ENCODE results near the gene ATF7IP2. TPM values are rescaled to one million over a fixed set of nuclear protein-coding genes. Genes with fewer than 3 reads are reported as not detected.
"Not testable (repeated sequence)": the region's sequence is repeated elsewhere in the genome, so short reads cannot be mapped to it uniquely, and the experiment has no call there.

Gene ATF7IP2
- total RNA-seq, 2 donors from 2014 or later = 84.6 to 86.7 TPM

- not testable (repeated sequence) for H3K9me3 ChIP-seq (ENCODE audit: control insufficient read depth, low read length, poor library complexity, severe bottlenecking); H3K36me3 Mint-ChIP-seq (ENCODE audit: low read depth); H3K27me3 Mint-ChIP-seq; DNase-seq; ATAC-seq; H3K4me1 Mint-ChIP-seq
- H3K4me3 Mint-ChIP-seq = peak overlapping the region; percentile 67
- peak overlapping the region; percentile 24 for H3K27ac Mint-ChIP-seq
Measured at GRCh38 chr16:10362864-10363197, 23.0 kb upstream of the ATF7IP2 start.

- ATAC-seq; H3K4me1 Mint-ChIP-seq; DNase-seq; H3K27me3 Mint-ChIP-seq; H3K36me3 Mint-ChIP-seq (ENCODE audit: low read depth); H3K9me3 ChIP-seq (ENCODE audit: control insufficient read depth, low read length, poor library complexity, severe bottlenecking); H3K4me3 Mint-ChIP-seq; H3K27ac Mint-ChIP-seq: not testable (repeated sequence)
Measured at GRCh38 chr16:10366619-10367018, 19.2 kb upstream of the ATF7IP2 start.

GRCh38 chr16:10367616-10368188, 18.2 kb upstream of the ATF7IP2 start:
- Mint-ChIP-seq H3K4me3 (no peak overlapping the region), H3K36me3 (ENCODE audit: low read depth) (no peaks in the 10 kb centered on the region), H3K27me3 (no peaks in the 10 kb centered on the region), H3K27ac (no peak overlapping the region), H3K4me1 (no peaks in the 10 kb centered on the region)
- DNase-seq = no peak
- no peaks in the 10 kb centered on the region for H3K9me3 ChIP-seq (ENCODE audit: control insufficient read depth, low read length, poor library complexity, severe bottlenecking)
- ATAC-seq = no peak

- DNase-seq = no peak
- ATAC-seq = no peak
- no peaks in the 10 kb centered on the region for H3K27me3 Mint-ChIP-seq
- H3K9me3 ChIP-seq (ENCODE audit: control insufficient read depth, low read length, poor library complexity, severe bottlenecking) = no peaks in the 10 kb centered on the region
- H3K4me3 Mint-ChIP-seq = no peak overlapping the region
- no peaks in the 10 kb centered on the region for H3K36me3 Mint-ChIP-seq (ENCODE audit: low read depth)
- no peak overlapping the region for H3K27ac Mint-ChIP-seq
- no peaks in the 10 kb centered on the region for H3K4me1 Mint-ChIP-seq
Measured at GRCh38 chr16:10368969-10369551, 16.8 kb upstream of the ATF7IP2 start.

DNA sequence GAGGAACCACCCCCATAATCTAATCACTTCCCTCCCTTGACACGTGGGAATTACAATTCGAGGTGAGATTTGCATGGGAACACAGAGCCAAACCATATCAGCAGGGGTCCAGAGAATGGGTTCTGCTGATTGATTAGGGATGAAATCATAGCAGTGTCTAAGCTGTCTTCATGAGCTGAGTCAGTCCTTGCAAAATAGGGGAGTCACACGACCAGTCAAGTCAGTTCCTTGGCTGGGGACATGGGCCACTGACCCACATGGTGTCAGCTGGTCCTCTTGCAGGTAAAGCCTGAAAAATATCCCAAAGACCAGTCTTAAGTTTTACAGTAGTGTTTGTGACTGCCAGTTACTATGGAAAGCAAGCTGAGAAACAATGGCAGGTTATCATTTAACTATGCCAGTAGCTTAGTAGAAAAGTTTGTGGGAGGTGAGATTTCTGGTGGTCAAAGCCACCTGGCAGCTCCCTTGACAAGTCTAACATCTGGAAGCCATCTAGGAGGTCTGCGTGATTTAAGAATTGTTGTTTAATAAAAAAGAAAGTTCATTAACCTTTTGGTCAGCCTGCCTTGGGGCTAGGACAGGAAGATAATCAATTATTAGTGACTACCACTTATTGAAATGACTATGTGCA, 15.7 kb upstream of the ATF7IP2 start:
- H3K36me3 Mint-ChIP-seq (ENCODE audit: low read depth) = no peaks in the 10 kb centered on the region

GRCh38 chr16:10371592-10371991, 14.3 kb upstream of the ATF7IP2 start:
- H3K9me3 ChIP-seq (ENCODE audit: control insufficient read depth, low read length, poor library complexity, severe bottlenecking) = no peaks in the 10 kb centered on the region

More for the DNA sequence above, 15.7 kb upstream of the ATF7IP2 start:
- H3K9me3 ChIP-seq (ENCODE audit: control insufficient read depth, low read length, poor library complexity, severe bottlenecking) = no peaks in the 10 kb centered on the region
- no peaks in the 10 kb centered on the region for H3K4me1 Mint-ChIP-seq
- no peak overlapping the region for H3K27ac Mint-ChIP-seq
- ATAC-seq = no peak
- no peaks in the 10 kb centered on the region for H3K27me3 Mint-ChIP-seq
- no peak for DNase-seq
- no peak overlapping the region for H3K4me3 Mint-ChIP-seq

GRCh38 chr16:10373556-10373955, 12.3 kb upstream of the ATF7IP2 start:
- ATAC-seq (no peak), DNase-seq (no peak)
- Mint-ChIP-seq H3K4me1 (no peaks in the 10 kb centered on the region), H3K36me3 (ENCODE audit: low read depth) (no peaks in the 10 kb centered on the region), H3K27me3 (no peaks in the 10 kb centered on the region), H3K27ac (no peak overlapping the region), H3K4me3 (no peak overlapping the region)
- no peaks in the 10 kb centered on the region for H3K9me3 ChIP-seq (ENCODE audit: control insufficient read depth, low read length, poor library complexity, severe bottlenecking)

More at GRCh38 chr16:10371592-10371991, 14.3 kb upstream of the ATF7IP2 start:
- no peaks in the 10 kb centered on the region for H3K36me3 Mint-ChIP-seq (ENCODE audit: low read depth)
- no peak overlapping the region for H3K4me3 Mint-ChIP-seq
- DNase-seq (no peak), ATAC-seq (no peak)
- H3K27ac Mint-ChIP-seq = no peak overlapping the region
- H3K4me1 Mint-ChIP-seq = no peaks in the 10 kb centered on the region
- H3K27me3 Mint-ChIP-seq = no peaks in the 10 kb centered on the region

- ATAC-seq = no peak
- H3K4me1 Mint-ChIP-seq = no peaks in the 10 kb centered on the region
Measured at GRCh38 chr16:10376229-10376628, 9.6 kb upstream of the ATF7IP2 start.

GRCh38 chr16:10383626-10384025, 2.2 kb upstream of the ATF7IP2 start:
- Mint-ChIP-seq H3K27ac (no peak overlapping the region), H3K4me3 (no peak overlapping the region), H3K36me3 (ENCODE audit: low read depth) (peaks cover 6% of the 10 kb centered on the region), H3K27me3 (no peaks in the 10 kb centered on the region), H3K4me1 (peaks cover 18% of the 10 kb centered on the region)
- DNase-seq = no peak
- H3K9me3 ChIP-seq (ENCODE audit: control insufficient read depth, low read length, poor library complexity, severe bottlenecking) = no peaks in the 10 kb centered on the region
- ATAC-seq = no peak

More at GRCh38 chr16:10376229-10376628, 9.6 kb upstream of the ATF7IP2 start:
- H3K27me3 Mint-ChIP-seq = no peaks in the 10 kb centered on the region
- H3K27ac Mint-ChIP-seq = no peak overlapping the region
- no peaks in the 10 kb centered on the region for H3K9me3 ChIP-seq (ENCODE audit: control insufficient read depth, low read length, poor library complexity, severe bottlenecking)
- no peak overlapping the region for H3K4me3 Mint-ChIP-seq
- DNase-seq = no peak
- no peaks in the 10 kb centered on the region for H3K36me3 Mint-ChIP-seq (ENCODE audit: low read depth)

- DNase-seq = no peak
- H3K4me1 Mint-ChIP-seq = peaks cover 29% of the 10 kb centered on the region
Measured at GRCh38 chr16:10386517-10387100, 748 bp downstream of the ATF7IP2 start.

DNA sequence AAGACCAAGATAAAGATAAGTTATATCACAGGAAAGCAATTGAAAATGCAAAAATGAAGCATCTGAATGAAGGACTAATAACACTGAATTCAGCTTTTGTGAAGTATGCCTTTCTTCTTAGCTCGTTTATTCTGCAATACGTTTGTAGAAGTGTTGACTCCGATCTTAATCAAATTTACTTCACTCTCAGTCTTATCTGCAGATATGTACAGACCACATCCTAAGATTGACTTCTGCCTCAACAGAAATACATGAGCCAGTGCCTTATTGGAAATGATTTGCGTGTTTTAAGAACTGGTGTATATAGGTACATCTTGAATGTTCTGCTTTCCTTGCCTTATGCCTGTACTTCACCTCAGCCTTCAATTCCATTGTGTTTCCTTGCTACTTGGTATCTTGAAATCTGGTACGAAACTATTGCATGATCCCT, 1.3 kb downstream of the ATF7IP2 start:
- peaks cover 29% of the 10 kb centered on the region for H3K4me1 Mint-ChIP-seq
- peak overlapping the region; percentile 98 for H3K4me3 Mint-ChIP-seq
- ATAC-seq = no peak
- no peaks in the 10 kb centered on the region for H3K9me3 ChIP-seq (ENCODE audit: control insufficient read depth, low read length, poor library complexity, severe bottlenecking)
- H3K27me3 Mint-ChIP-seq = no peaks in the 10 kb centered on the region
- peaks cover 9% of the 10 kb centered on the region for H3K36me3 Mint-ChIP-seq (ENCODE audit: low read depth)
- DNase-seq = no peak
- peak overlapping the region; percentile 98 for H3K27ac Mint-ChIP-seq

More at GRCh38 chr16:10386517-10387100, 748 bp downstream of the ATF7IP2 start:
- H3K4me3 Mint-ChIP-seq = peak overlapping the region; percentile 98
- ATAC-seq = no peak
- no peaks in the 10 kb centered on the region for H3K27me3 Mint-ChIP-seq
- H3K9me3 ChIP-seq (ENCODE audit: control insufficient read depth, low read length, poor library complexity, severe bottlenecking) = no peaks in the 10 kb centered on the region
- peak overlapping the region; percentile 98 for H3K27ac Mint-ChIP-seq
- H3K36me3 Mint-ChIP-seq (ENCODE audit: low read depth) = peaks cover 9% of the 10 kb centered on the region

DNA sequence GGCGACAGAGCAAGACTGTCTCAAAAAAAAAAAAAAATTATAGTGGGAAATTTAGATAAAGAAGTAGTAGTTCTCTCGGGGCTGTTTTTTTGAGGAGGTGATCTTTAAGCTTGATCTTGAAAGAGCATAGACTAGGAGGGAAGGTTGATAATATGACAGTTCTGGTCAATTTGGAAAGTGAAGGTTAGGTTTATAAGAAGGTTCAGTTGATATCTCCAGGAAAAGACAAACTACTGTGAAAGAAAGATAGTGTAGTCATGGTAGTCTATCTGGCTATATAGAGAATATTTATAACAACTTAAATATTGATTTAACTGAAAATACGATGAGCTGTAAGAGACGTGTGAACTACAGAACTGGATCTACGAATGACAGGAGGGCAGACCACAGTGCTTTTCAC, 3.1 kb downstream of the ATF7IP2 start:
- peaks cover 25% of the 10 kb centered on the region for H3K4me1 Mint-ChIP-seq

DNA sequence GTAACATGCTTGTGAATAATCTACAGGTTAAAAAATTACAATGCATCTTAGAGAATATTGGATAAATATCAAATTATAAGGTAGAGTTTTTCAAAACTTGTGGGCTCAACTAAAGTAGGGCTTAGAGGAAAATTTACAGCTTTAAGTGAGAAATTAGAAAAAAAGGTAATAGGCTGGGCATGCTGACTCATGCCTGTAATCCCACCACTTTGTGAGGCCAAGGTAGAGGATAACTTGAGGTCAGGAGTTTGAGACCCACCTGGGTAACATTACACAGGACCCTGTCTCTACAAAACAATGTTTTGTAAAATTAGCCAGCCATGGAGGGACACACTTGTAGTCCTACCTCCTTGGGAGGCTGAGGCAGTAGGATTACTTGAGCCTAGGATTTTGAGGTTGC, 4.5 kb downstream of the ATF7IP2 start:
- Mint-ChIP-seq H3K36me3 (ENCODE audit: low read depth) (peaks cover 9% of the 10 kb centered on the region), H3K27ac (peak overlapping the region; percentile 67), H3K4me1 (peaks cover 28% of the 10 kb centered on the region), H3K4me3 (no peak overlapping the region), H3K27me3 (no peaks in the 10 kb centered on the region)
- DNase-seq (no peak), ATAC-seq (no peak)
- no peaks in the 10 kb centered on the region for H3K9me3 ChIP-seq (ENCODE audit: control insufficient read depth, low read length, poor library complexity, severe bottlenecking)

More for the DNA sequence above, 3.1 kb downstream of the ATF7IP2 start:
- Mint-ChIP-seq H3K4me3 (peak overlapping the region; percentile 45), H3K27ac (peak overlapping the region; percentile 64), H3K27me3 (no peaks in the 10 kb centered on the region), H3K36me3 (ENCODE audit: low read depth) (peaks cover 9% of the 10 kb centered on the region)
- DNase-seq = no peak
- H3K9me3 ChIP-seq (ENCODE audit: control insufficient read depth, low read length, poor library complexity, severe bottlenecking) = no peaks in the 10 kb centered on the region
- ATAC-seq = no peak

All from T-helper 17 cell (primary cell).